Neural progenitor cell (in vitro differentiated cells): ENCODE measurements around the gene INO80E. TPM values are rescaled to one million over a fixed set of nuclear protein-coding genes. Genes with fewer than 3 reads are reported as not detected.
A peak's percentile ranks its signal among the peaks of the same experiment; 100 is the strongest.

ENCODE experiments used
- DNase-seq: peaks from one replicate; pipeline ENCODE4 v3.0.0-alpha.2; 2016; ENCODE audit warnings: low spot score
- H2AFZ ChIP-seq: fragments of 200-600 bp; sonication (generic); replicated peaks from 2 replicates; pipeline ENCODE4 v1.6.1; 2016; ENCODE audit warnings: antibody characterized with exemption
- H3F3A ChIP-seq: fragments of 200-600 bp; sonication (generic); 2 replicates; pipeline ENCODE4 v1.6.1; 2016; ENCODE audit warnings: antibody characterized with exemption, low read depth
- H3K27ac ChIP-seq: fragments of 200-600 bp; sonication (generic); 2 replicates; pipeline ENCODE4 v1.5.1; 2016; ENCODE audit warnings: mild to moderate bottlenecking
- H3K27me3 ChIP-seq: fragments of 200-600 bp; sonication (generic); 2 replicates; pipeline ENCODE4 v1.6.1; 2016; ENCODE audit warnings: mild to moderate bottlenecking, moderate library complexity
- H3K36me3 ChIP-seq: fragments of 200-600 bp; sonication (generic); 2 replicates; pipeline ENCODE4 v1.5.1; 2016
- H3K4me1 ChIP-seq: fragments of 200-600 bp; sonication (generic); 2 replicates; pipeline ENCODE4 v1.6.1; 2016; ENCODE audit warnings: mixed run types
- H3K4me2 ChIP-seq: fragments of 200-600 bp; sonication (generic); 2 replicates; pipeline ENCODE4 v1.6.1; 2016
- H3K4me3 ChIP-seq: fragments of 200-600 bp; sonication (generic); 2 replicates; pipeline ENCODE4 v1.5.1; 2016
- H3K79me2 ChIP-seq: fragments of 200-600 bp; sonication (generic); 2 replicates; pipeline ENCODE4 v1.6.1; 2016; ENCODE audit warnings: low read depth
- H3K9ac ChIP-seq: fragments of 200-600 bp; sonication (generic); 2 replicates; pipeline ENCODE4 v1.6.1; 2016
- H3K9me3 ChIP-seq: fragments of 200-600 bp; sonication (generic); 2 replicates; pipeline ENCODE4 v1.5.1; 2016; ENCODE audit warnings: low read depth
- H4K20me1 ChIP-seq: fragments of 200-600 bp; sonication (generic); 2 replicates; pipeline ENCODE4 v1.6.1; 2016; ENCODE audit warnings: low read depth
- H3K27ac Mint-ChIP-seq: 3 replicates; pipeline ENCODE4 v1.8.0; 2021; ENCODE audit warnings: mixed read lengths
- H3K27me3 Mint-ChIP-seq: 2 replicates; pipeline ENCODE4 v1.8.0; 2022; ENCODE audit warnings: low read depth, mild to moderate bottlenecking, inconsistent platforms, moderate library complexity, mixed read lengths; ENCODE audit not compliant: insufficient read depth
- H3K36me3 Mint-ChIP-seq: 3 replicates; pipeline ENCODE4 v1.8.0; 2021; ENCODE audit warnings: mixed read lengths
- H3K4me1 Mint-ChIP-seq: 3 replicates; pipeline ENCODE4 v1.8.0; 2021; ENCODE audit warnings: mixed read lengths
- H3K4me3 Mint-ChIP-seq: 3 replicates; pipeline ENCODE4 v1.8.0; 2021; ENCODE audit warnings: mild to moderate bottlenecking, moderate library complexity, mixed read lengths
- H3K9me3 Mint-ChIP-seq: 3 replicates; pipeline ENCODE4 v1.8.0; 2020; ENCODE audit warnings: mixed read lengths
- CTCF ChIP-seq: fragments of 200-600 bp; sonication (generic); IDR thresholded peaks from 2 replicates; pipeline ENCODE4 v1.5.1; 2017; ENCODE audit warnings: antibody characterized with exemption, mild to moderate bottlenecking
- EZH2 ChIP-seq: fragments of 200-600 bp; sonication (generic); IDR thresholded peaks from 2 replicates; pipeline ENCODE4 v1.6.1; 2017; ENCODE audit warnings: antibody characterized with exemption, mild to moderate bottlenecking, moderate library complexity
- EZH2phosphoT487 ChIP-seq: fragments of 200-600 bp; sonication (generic); IDR thresholded peaks from 2 replicates; pipeline ENCODE4 v1.6.1; 2017; ENCODE audit warnings: antibody characterized with exemption
- total RNA-seq: library from RNA; depleted of rRNA; stranded (reverse); fragments of >200 nt; gene quantifications from 2 replicates; pipeline ENCODE4 v1.2.3, GENCODE V29; 2015; ENCODE audit warnings: low replicate concordance

INO80E gene
- total RNA-seq, 1 donor from 2014 or later, result 129 TPM

GRCh38 chr16:30052671-30053372, 56.8 kb downstream of the INO80E start:
- H3K4me3 Mint-ChIP-seq, result peak overlapping the region; percentile 88
- H3K4me3 ChIP-seq, result peak overlapping the region; percentile 72
- no peak overlapping the region for H3K27ac Mint-ChIP-seq
- no peaks in the 10 kb centered on the region for H3K79me2 ChIP-seq
- no peak overlapping the region for H3K9ac ChIP-seq
- H2AFZ ChIP-seq, result peak overlapping the region; percentile 71
- DNase-seq, result peak; percentile 95
- peaks cover 48% of the 10 kb centered on the region for H3F3A ChIP-seq
- peaks cover 10% of the 10 kb centered on the region for H3K27me3 Mint-ChIP-seq
- no peaks in the 10 kb centered on the region for H3K27me3 ChIP-seq
- H4K20me1 ChIP-seq, result no peaks in the 10 kb centered on the region
- peaks cover 17% of the 10 kb centered on the region for H3K4me1 ChIP-seq
- H3K36me3 ChIP-seq, result no peaks in the 10 kb centered on the region
- no peak overlapping the region for H3K27ac ChIP-seq
- H3K9me3 Mint-ChIP-seq, result no peaks in the 10 kb centered on the region
- H3K36me3 Mint-ChIP-seq, result peaks cover 3% of the 10 kb centered on the region
- TF ChIP-seq CTCF (no peak), EZH2 (no peak), EZH2phosphoT487 (no peak)
- H3K4me2 ChIP-seq, result peak overlapping the region; percentile 89
- H3K4me1 Mint-ChIP-seq, result peaks cover 43% of the 10 kb centered on the region
- H3K9me3 ChIP-seq, result no peaks in the 10 kb centered on the region

- Histone ChIP-seq H3K4me1 (peaks cover 15% of the 10 kb centered on the region), H3K9ac (peak overlapping the region; percentile 7), H3K36me3 (no peaks in the 10 kb centered on the region), H3K79me2 (no peaks in the 10 kb centered on the region), H3K4me2 (peak overlapping the region; percentile 89), H4K20me1 (no peaks in the 10 kb centered on the region), H3K27me3 (no peaks in the 10 kb centered on the region), H3F3A (peaks cover 43% of the 10 kb centered on the region), H2AFZ (peak overlapping the region; percentile 71), H3K27ac (no peak overlapping the region), H3K9me3 (no peaks in the 10 kb centered on the region), H3K4me3 (peak overlapping the region; percentile 72)
- TF ChIP-seq EZH2phosphoT487, result no peak
- TF ChIP-seq CTCF, result no peak
- no peak for TF ChIP-seq EZH2
- peaks cover 40% of the 10 kb centered on the region for H3K4me1 Mint-ChIP-seq
- peaks cover 3% of the 10 kb centered on the region for H3K36me3 Mint-ChIP-seq
- no peaks in the 10 kb centered on the region for H3K9me3 Mint-ChIP-seq
- peak overlapping the region; percentile 66 for H3K27ac Mint-ChIP-seq
- peak overlapping the region; percentile 88 for H3K4me3 Mint-ChIP-seq
- DNase-seq, result no peak
- H3K27me3 Mint-ChIP-seq, result peaks cover 9% of the 10 kb centered on the region
These were observed 57.5 kb downstream of the INO80E start for GRCh38 chr16:30053376-30054015.

- no peak overlapping the region for H3K4me2 ChIP-seq
- no peak overlapping the region for H3K27ac ChIP-seq
- DNase-seq, result no peak
- H3K79me2 ChIP-seq, result no peaks in the 10 kb centered on the region
- H3K9me3 ChIP-seq, result no peaks in the 10 kb centered on the region
- no peak overlapping the region for H2AFZ ChIP-seq
- no peaks in the 10 kb centered on the region for H3K36me3 ChIP-seq
- Mint-ChIP-seq H3K36me3 (peaks cover 5% of the 10 kb centered on the region), H3K9me3 (no peaks in the 10 kb centered on the region), H3K27me3 (peaks cover 5% of the 10 kb centered on the region), H3K27ac (peak overlapping the region; percentile 81), H3K4me3 (peak overlapping the region; percentile 88), H3K4me1 (peaks cover 31% of the 10 kb centered on the region)
- H3K4me1 ChIP-seq, result peaks cover 6% of the 10 kb centered on the region
- TF ChIP-seq CTCF (no peak), EZH2phosphoT487 (no peak), EZH2 (no peak)
- no peaks in the 10 kb centered on the region for H4K20me1 ChIP-seq
- no peak overlapping the region for H3K9ac ChIP-seq
- H3K27me3 ChIP-seq, result no peaks in the 10 kb centered on the region
- H3F3A ChIP-seq, result peaks cover 33% of the 10 kb centered on the region
- no peak overlapping the region for H3K4me3 ChIP-seq
These were observed 58.4 kb downstream of the INO80E start for GRCh38 chr16:30054451-30054850.
